ENCODE results near the gene MACROH2A2. TPM values are rescaled to one million over a fixed set of nuclear protein-coding genes. Genes with fewer than 3 reads are reported as not detected.

The MACROH2A2 gene
- total and polyA plus RNA-seq, 2 of the 8 experiments (the other 6 are each of a cell fraction or from before 2014, with no cell fraction given): 7.9 to 9.3 TPM

DNA sequence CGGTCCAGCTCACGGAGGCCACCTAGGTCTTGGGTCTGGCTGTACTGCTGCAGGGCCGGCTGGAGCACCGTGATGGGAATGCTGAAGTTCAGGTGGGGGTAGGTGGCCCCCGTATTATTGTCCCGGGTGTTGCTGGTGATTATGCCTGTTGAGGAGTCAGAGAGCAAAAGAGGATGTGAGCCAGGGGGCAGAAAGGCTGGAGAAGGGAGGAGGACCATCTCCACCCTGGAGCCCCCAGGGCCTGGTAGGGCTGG lies 87.3 kb downstream of the MACROH2A2 start (continued):
- TF ChIP-seq, protein P1, sequence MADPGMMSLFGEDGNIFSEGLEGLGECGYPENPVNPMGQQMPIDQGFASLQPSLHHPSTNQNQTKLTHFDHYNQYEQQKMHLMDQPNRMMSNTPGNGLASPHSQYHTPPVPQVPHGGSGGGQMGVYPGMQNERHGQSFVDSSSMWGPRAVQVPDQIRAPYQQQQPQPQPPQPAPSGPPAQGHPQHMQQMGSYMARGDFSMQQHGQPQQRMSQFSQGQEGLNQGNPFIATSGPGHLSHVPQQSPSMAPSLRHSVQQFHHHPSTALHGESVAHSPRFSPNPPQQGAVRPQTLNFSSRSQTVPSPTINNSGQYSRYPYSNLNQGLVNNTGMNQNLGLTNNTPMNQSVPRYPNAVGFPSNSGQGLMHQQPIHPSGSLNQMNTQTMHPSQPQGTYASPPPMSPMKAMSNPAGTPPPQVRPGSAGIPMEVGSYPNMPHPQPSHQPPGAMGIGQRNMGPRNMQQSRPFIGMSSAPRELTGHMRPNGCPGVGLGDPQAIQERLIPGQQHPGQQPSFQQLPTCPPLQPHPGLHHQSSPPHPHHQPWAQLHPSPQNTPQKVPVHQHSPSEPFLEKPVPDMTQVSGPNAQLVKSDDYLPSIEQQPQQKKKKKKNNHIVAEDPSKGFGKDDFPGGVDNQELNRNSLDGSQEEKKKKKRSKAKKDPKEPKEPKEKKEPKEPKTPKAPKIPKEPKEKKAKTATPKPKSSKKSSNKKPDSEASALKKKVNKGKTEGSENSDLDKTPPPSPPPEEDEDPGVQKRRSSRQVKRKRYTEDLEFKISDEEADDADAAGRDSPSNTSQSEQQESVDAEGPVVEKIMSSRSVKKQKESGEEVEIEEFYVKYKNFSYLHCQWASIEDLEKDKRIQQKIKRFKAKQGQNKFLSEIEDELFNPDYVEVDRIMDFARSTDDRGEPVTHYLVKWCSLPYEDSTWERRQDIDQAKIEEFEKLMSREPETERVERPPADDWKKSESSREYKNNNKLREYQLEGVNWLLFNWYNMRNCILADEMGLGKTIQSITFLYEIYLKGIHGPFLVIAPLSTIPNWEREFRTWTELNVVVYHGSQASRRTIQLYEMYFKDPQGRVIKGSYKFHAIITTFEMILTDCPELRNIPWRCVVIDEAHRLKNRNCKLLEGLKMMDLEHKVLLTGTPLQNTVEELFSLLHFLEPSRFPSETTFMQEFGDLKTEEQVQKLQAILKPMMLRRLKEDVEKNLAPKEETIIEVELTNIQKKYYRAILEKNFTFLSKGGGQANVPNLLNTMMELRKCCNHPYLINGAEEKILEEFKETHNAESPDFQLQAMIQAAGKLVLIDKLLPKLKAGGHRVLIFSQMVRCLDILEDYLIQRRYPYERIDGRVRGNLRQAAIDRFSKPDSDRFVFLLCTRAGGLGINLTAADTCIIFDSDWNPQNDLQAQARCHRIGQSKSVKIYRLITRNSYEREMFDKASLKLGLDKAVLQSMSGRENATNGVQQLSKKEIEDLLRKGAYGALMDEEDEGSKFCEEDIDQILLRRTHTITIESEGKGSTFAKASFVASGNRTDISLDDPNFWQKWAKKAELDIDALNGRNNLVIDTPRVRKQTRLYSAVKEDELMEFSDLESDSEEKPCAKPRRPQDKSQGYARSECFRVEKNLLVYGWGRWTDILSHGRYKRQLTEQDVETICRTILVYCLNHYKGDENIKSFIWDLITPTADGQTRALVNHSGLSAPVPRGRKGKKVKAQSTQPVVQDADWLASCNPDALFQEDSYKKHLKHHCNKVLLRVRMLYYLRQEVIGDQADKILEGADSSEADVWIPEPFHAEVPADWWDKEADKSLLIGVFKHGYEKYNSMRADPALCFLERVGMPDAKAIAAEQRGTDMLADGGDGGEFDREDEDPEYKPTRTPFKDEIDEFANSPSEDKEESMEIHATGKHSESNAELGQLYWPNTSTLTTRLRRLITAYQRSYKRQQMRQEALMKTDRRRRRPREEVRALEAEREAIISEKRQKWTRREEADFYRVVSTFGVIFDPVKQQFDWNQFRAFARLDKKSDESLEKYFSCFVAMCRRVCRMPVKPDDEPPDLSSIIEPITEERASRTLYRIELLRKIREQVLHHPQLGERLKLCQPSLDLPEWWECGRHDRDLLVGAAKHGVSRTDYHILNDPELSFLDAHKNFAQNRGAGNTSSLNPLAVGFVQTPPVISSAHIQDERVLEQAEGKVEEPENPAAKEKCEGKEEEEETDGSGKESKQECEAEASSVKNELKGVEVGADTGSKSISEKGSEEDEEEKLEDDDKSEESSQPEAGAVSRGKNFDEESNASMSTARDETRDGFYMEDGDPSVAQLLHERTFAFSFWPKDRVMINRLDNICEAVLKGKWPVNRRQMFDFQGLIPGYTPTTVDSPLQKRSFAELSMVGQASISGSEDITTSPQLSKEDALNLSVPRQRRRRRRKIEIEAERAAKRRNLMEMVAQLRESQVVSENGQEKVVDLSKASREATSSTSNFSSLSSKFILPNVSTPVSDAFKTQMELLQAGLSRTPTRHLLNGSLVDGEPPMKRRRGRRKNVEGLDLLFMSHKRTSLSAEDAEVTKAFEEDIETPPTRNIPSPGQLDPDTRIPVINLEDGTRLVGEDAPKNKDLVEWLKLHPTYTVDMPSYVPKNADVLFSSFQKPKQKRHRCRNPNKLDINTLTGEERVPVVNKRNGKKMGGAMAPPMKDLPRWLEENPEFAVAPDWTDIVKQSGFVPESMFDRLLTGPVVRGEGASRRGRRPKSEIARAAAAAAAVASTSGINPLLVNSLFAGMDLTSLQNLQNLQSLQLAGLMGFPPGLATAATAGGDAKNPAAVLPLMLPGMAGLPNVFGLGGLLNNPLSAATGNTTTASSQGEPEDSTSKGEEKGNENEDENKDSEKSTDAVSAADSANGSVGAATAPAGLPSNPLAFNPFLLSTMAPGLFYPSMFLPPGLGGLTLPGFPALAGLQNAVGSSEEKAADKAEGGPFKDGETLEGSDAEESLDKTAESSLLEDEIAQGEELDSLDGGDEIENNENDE (IDR thresholded peaks at IDR 0.05; ENCODE audit: insufficient replicate concordance, low read length): no peak
- TF ChIP-seq BRCA1 (IDR thresholded peaks at IDR 0.05; ENCODE audit: low read depth, low read length) (no peak), CTCF (IDR thresholded peaks at IDR 0.05; ENCODE audit: control extremely low read depth in 1 of 3, insufficient read depth in 1 of 3, low read depth in 1 of 3, low read length in 3 of 3) (no peak), KDM1A (IDR thresholded peaks at IDR 0.05; ENCODE audit: borderline replicate concordance, low read length) (no peak), SIX5 (IDR thresholded peaks at IDR 0.05; ENCODE audit: low read depth, low read length) (no peak), SUZ12 (IDR thresholded peaks at IDR 0.05; ENCODE audit: low read length) (no peak), SP2 (IDR thresholded peaks at IDR 0.05; ENCODE audit: low read length) (no peak), TCF12 (IDR thresholded peaks at IDR 0.05; ENCODE audit: low read depth, low read length) (no peak)
- TF ChIP-seq, protein P2, sequence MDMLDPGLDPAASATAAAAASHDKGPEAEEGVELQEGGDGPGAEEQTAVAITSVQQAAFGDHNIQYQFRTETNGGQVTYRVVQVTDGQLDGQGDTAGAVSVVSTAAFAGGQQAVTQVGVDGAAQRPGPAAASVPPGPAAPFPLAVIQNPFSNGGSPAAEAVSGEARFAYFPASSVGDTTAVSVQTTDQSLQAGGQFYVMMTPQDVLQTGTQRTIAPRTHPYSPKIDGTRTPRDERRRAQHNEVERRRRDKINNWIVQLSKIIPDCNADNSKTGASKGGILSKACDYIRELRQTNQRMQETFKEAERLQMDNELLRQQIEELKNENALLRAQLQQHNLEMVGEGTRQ (IDR thresholded peaks at IDR 0.05; ENCODE audit: low read length): no peak
